Spleen (tissue), 11 donors: ENCODE measurements around the gene RIPOR3. TPM values are rescaled to one million over a fixed set of nuclear protein-coding genes. Genes with fewer than 3 reads are reported as not detected.

Experiments
- DNase-seq: peaks from one replicate; pipeline ENCODE4 v3.0.0-alpha.2; 2020
- H3K27ac ChIP-seq, 8 donors: fragments of 200-600 bp; sonication (generic) in 7 of 8; 1 replicate in 4 of 8; 2 replicates in 4 of 8; pipeline versions ENCODE4 v1.5.0 to v1.8.0; 2016 to 2021; ENCODE audit warnings: inconsistent platforms in 4 of 8, mild to moderate bottlenecking in 4 of 8, moderate library complexity in 1 of 8
- H3K27me3 ChIP-seq, 7 donors: fragments of 200-600 bp; sonication (generic) in 6 of 7; replicated peaks in 1 of 7; 1 replicate in 4 of 7; 2 replicates in 3 of 7; pipeline versions ENCODE4 v1.5.0 to v1.8.0; 2016 to 2021; ENCODE audit warnings: inconsistent platforms in 3 of 7, mild to moderate bottlenecking in 1 of 7
- H3K36me3 ChIP-seq, 6 donors: fragments of 200-600 bp; sonication (generic) in 5 of 6; 1 replicate in 4 of 6; 2 replicates in 2 of 6; pipeline versions ENCODE4 v1.5.0 to v1.8.0; 2016 to 2021; ENCODE audit warnings: inconsistent platforms in 2 of 6
- H3K4me1 ChIP-seq, 6 donors: fragments of 200-600 bp; sonication (generic) in 5 of 6; 1 replicate in 3 of 6; 2 replicates in 3 of 6; pipeline versions ENCODE4 v1.5.0 to v1.8.0; 2016 to 2021; ENCODE audit warnings: inconsistent platforms in 3 of 6
- H3K4me3 ChIP-seq, 8 donors: fragments of 200-600 bp; sonication (generic) in 7 of 8; 1 replicate in 4 of 8; 2 replicates in 4 of 8; pipeline versions ENCODE4 v1.5.0 to v1.8.0; 2016 to 2021; ENCODE audit warnings: inconsistent platforms in 4 of 8, mild to moderate bottlenecking in 4 of 8, moderate library complexity in 2 of 8
- H3K9me3 ChIP-seq, 8 donors: fragments of 200-600 bp; sonication (generic) in 7 of 8; 1 replicate in 4 of 8; 2 replicates in 4 of 8; pipeline versions ENCODE4 v1.5.0 to v1.8.0; 2016 to 2021; ENCODE audit warnings: inconsistent platforms in 4 of 8
- CTCF ChIP-seq, 11 experiments: fragments of 200-600 bp in 7 of 11; fragments of 450-650 bp in 4 of 11; sonication (generic) in 4 of 11; IDR thresholded peaks in 8 of 11; conservative IDR thresholded peaks in 3 of 11; 1 replicate in 7 of 11; 2 replicates in 4 of 11; pipeline versions ENCODE4 v1.4.0 to v1.8.0; 2016 to 2021; ENCODE audit warnings: antibody characterized with exemption in 11 of 11, inconsistent platforms in 4 of 11, mild to moderate bottlenecking in 1 of 11
- POLR2A ChIP-seq, 3 donors: fragments of 450-650 bp; IDR thresholded peaks; one replicate each; pipeline ENCODE4 v1.5.1; 2017; ENCODE audit warnings: antibody characterized with exemption in 3 of 3, mild to moderate bottlenecking in 1 of 3
- POLR2AphosphoS5 ChIP-seq, 3 donors: sonication (generic); formaldehyde crosslinking; IDR thresholded peaks; one replicate each; pipeline ENCODE4 v1.5.1; 2017; ENCODE audit warnings: antibody characterized with exemption in 3 of 3
- WGBS, 5 donors: extraction: QIAGEN DNeasy Blood & Tissue Kit in 3 of 5; methylation state at CpG; one replicate each; pipeline versions ENCODE4 v1.1.5 to v1.1.7; 2013 to 2018; 5-methylcytosine and 5-hydroxymethylcytosine counted together
- intact Hi-C: fragments of 100-400 bp; cut with DNase I; formaldehyde crosslinking; loops from one replicate; pipeline ENCODE4 v1.15.0; 2023; ENCODE audit warnings: low total_unique reads
- polyA plus RNA-seq, 3 donors: library from polyadenylated mRNA; stranded (reverse); fragments of 200-250 nt; gene quantifications; one replicate each; pipeline ENCODE4 v1.2.1, GENCODE V29; 2013
- total RNA-seq, 7 donors: library from RNA; depleted of rRNA in 3 of 7; stranded (reverse); fragments of >200 nt in 3 of 7; fragmentation: NEBNext Ultra II Directional in 4 of 7; extraction: Animal tissue kit (Norgen Biotek cat#: 25700) in 4 of 7; gene quantifications; one replicate each; pipeline versions ENCODE4 v1.1.0 to v1.2.1, GENCODE V29; 2016 to 2021
- donor health status: healthy with polysubstance abuse.
- donor health status: DM: no; HTN: no; CAD: no; lungs with moderate emphysema.
- donor health status: DM: no; HTN: no; CAD: no.
- donor health status: Bipolar disorder and iron deficiency.
- donor health status: healthy.
- donor health status: DM: no; HTN: no; CAD: no.
- donor health status: DM: yes; HTN: yes; CAD: no.

The RIPOR3 gene
- total and polyA plus RNA-seq, 10 donors: 6.0 to 22.8 (median 13.1) TPM

- no peaks in the 10 kb centered on the region for H3K9me3 ChIP-seq
- TF ChIP-seq POLR2A (IDR thresholded peaks at IDR 0.05) (no peak), POLR2AphosphoS5 (IDR thresholded peaks at IDR 0.05) (no peak), CTCF (IDR thresholded peaks at IDR 0.05 in 8 of 11, conservative IDR thresholded peaks at IDR 0.05 in 3 of 11) (no peak)
- DNase-seq: no peak
- no peak overlapping the region for H3K4me3 ChIP-seq
- H3K27ac ChIP-seq: no peak overlapping the region
- peaks cover 0 to 58% (median 19%) of the 10 kb centered on the region in 7 donors for H3K27me3 ChIP-seq
- 71 to 92% (median 79%) methylated on average over 9 of the region's 9 CpGs for WGBS, 5 donors
- intact Hi-C loops: no loop called here
- peaks cover 11 to 29% (median 25%) of the 10 kb centered on the region in 6 donors for H3K4me1 ChIP-seq
- no peaks in the 10 kb centered on the region for H3K36me3 ChIP-seq
These were observed 3.2 kb upstream of the RIPOR3 start for GRCh38 chr20:50694379-50695134.

- no peak overlapping the region for H3K4me3 ChIP-seq
- no peaks in the 10 kb centered on the region for H3K36me3 ChIP-seq
- peaks cover 11 to 38% (median 26%) of the 10 kb centered on the region in 6 donors for H3K4me1 ChIP-seq
- no peak for DNase-seq
- H3K27me3 ChIP-seq: peaks cover 0 to 65% (median 19%) of the 10 kb centered on the region in 7 donors
- WGBS, 5 donors: 93 to 100% (median 96%) methylated on average over 1 of the region's 1 CpG
- no peak overlapping the region for H3K27ac ChIP-seq
- intact Hi-C loops: no loop called here
- TF ChIP-seq POLR2A (IDR thresholded peaks at IDR 0.05) (no peak), POLR2AphosphoS5 (IDR thresholded peaks at IDR 0.05) (no peak), CTCF (IDR thresholded peaks at IDR 0.05 in 8 of 11, conservative IDR thresholded peaks at IDR 0.05 in 3 of 11) (no peak)
- H3K9me3 ChIP-seq: no peaks in the 10 kb centered on the region
These were observed 1.7 kb upstream of the RIPOR3 start for GRCh38 chr20:50693001-50693400.

GRCh38 chr20:50692552-50692933 lies 1.2 kb upstream of the RIPOR3 start:
- TF ChIP-seq CTCF (IDR thresholded peaks at IDR 0.05 in 8 of 11, conservative IDR thresholded peaks at IDR 0.05 in 3 of 11): no peak
- TF ChIP-seq POLR2AphosphoS5 (IDR thresholded peaks at IDR 0.05): no peak
- TF ChIP-seq POLR2A (IDR thresholded peaks at IDR 0.05): no peak
- Histone ChIP-seq H3K27me3 (peaks cover 0 to 60% (median 19%) of the 10 kb centered on the region in 7 donors), H3K36me3 (no peaks in the 10 kb centered on the region), H3K4me3 (no peak overlapping the region), H3K27ac (peak overlapping the region in 2 of 8 donors; percentile 66 to 69), H3K9me3 (no peaks in the 10 kb centered on the region), H3K4me1 (peaks cover 11 to 38% (median 26%) of the 10 kb centered on the region in 6 donors)
- DNase-seq: no peak
- intact Hi-C loops: no loop called here
- WGBS, 5 donors: 70 to 86% (median 82%) methylated on average over 2 of the region's 2 CpGs
